Neuron (in vitro differentiated cells): Measurements from ENCODE around the gene WRNIP1.
"Not testable (repeated sequence)": the region's sequence is repeated elsewhere in the genome, so short reads cannot be mapped to it uniquely, and the experiment has no call there.

Experiments
- H2AFZ ChIP-seq: one replicate; pipeline ENCODE4 v1.6.1; 2013; ENCODE audit warnings: low read depth, mild to moderate bottlenecking, inconsistent platforms, low read length, moderate library complexity
- H3K27me3 ChIP-seq: one replicate; pipeline ENCODE4 v1.6.1; 2013; ENCODE audit warnings: low read length; ENCODE audit not compliant: insufficient read depth
- H3K36me3 ChIP-seq: one replicate; pipeline ENCODE4 v1.6.1; 2013; ENCODE audit warnings: low read length; ENCODE audit not compliant: insufficient read depth
- H3K4me1 ChIP-seq: one replicate; pipeline ENCODE4 v1.6.1; 2013; ENCODE audit warnings: low read length; ENCODE audit not compliant: insufficient read depth
- H3K4me3 ChIP-seq: 2 replicates; pipeline ENCODE4 v1.5.1; 2013; ENCODE audit warnings: mild to moderate bottlenecking, low read length, moderate library complexity
- H3K9me3 ChIP-seq: one replicate; pipeline ENCODE4 v1.6.1; 2013; ENCODE audit warnings: low read length

WRNIP1 gene

DNA sequence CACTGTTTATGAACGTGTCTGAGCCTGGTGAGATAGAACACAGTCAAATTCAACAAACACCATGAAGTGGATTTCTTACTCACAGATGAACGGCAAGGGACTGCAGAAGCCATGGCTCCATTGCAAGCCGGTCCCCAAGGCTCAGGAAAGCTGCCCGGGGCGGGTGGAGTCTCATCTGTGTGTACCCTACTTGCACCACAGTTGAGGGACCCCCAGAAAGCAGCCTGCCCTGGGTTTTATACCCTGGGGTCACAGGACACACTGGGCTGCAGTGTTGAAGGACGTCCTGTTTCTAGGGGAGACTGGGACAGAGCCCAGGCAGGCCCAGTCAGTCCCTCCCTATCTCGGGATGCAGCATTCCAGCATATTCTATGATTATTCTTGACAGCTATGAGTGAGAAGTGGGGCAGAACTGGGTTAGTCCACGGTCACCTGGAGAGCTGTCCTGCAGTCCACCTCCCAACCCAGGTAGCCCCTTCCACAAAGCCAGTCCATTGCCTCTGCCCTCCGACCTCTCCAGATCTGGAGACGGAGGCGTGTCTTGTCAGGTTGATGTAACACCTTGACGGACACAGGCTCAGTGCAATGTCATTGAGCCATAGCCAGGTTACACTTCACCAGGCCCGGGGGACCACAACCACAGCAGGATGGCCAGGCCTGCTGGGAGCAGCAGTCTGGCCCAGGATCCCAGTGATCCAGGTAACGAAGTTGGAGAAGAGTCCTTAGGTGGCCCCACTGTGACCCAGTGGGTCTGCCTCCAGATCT is 35.5 kb downstream of the WRNIP1 start:
- no peak overlapping the region for H2AFZ ChIP-seq
- no peaks in the 10 kb centered on the region for H3K9me3 ChIP-seq
- H3K36me3 ChIP-seq = no peaks in the 10 kb centered on the region
- H3K4me3 ChIP-seq = no peak overlapping the region
- H3K4me1 ChIP-seq = no peaks in the 10 kb centered on the region
- H3K27me3 ChIP-seq = no peaks in the 10 kb centered on the region

GRCh38 chr6:2801687-2802086 is 36.5 kb downstream of the WRNIP1 start:
- H3K4me1 ChIP-seq, H2AFZ ChIP-seq, H3K36me3 ChIP-seq, H3K27me3 ChIP-seq, H3K9me3 ChIP-seq, H3K4me3 ChIP-seq: not testable (repeated sequence)

DNA sequence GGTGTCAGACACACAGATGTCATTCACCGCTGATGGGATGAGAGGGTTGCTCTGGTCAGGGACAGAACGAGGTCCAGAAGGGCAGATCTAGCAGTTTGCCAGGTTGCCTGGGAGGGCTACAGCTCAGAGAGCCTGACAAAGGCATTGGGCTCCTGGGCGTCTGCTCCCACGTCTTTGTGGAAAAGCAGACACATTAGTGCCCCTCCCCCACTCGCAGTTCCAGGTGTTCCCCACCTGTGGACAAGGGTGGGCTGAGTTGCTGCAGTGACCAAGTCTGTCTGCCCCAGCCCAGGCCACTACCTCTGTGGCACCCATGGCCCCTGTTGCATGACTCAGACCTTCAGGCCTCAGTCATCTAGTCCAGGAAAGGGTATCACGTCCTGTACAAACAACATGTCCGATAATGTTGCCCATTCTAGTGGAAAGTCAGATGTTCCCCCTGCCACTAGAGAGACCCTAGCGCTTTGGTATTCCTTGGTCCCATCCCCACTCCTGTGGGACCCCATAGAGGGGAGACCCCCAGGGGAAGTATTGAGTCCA is 37.4 kb downstream of the WRNIP1 start:
- Histone ChIP-seq H3K9me3 (no peaks in the 10 kb centered on the region), H3K27me3 (no peaks in the 10 kb centered on the region), H3K4me1 (no peaks in the 10 kb centered on the region)

GRCh38 chr6:2803731-2804429 is 38.7 kb downstream of the WRNIP1 start:
- no peaks in the 10 kb centered on the region for H3K27me3 ChIP-seq
- H3K36me3 ChIP-seq = no peaks in the 10 kb centered on the region
- peaks cover under 1% of the 10 kb centered on the region for H3K4me1 ChIP-seq
- no peaks in the 10 kb centered on the region for H3K9me3 ChIP-seq
- H3K4me3 ChIP-seq = no peak overlapping the region
- H2AFZ ChIP-seq = no peak overlapping the region

More for the DNA sequence above, 37.4 kb downstream of the WRNIP1 start:
- no peaks in the 10 kb centered on the region for H3K36me3 ChIP-seq
- no peak overlapping the region for H3K4me3 ChIP-seq
- H2AFZ ChIP-seq = no peak overlapping the region

GRCh38 chr6:2804516-2804915 is 39.3 kb downstream of the WRNIP1 start:
- Histone ChIP-seq H3K36me3 (no peaks in the 10 kb centered on the region), H3K9me3 (no peaks in the 10 kb centered on the region), H3K27me3 (no peaks in the 10 kb centered on the region), H2AFZ (no peak overlapping the region), H3K4me3 (no peak overlapping the region), H3K4me1 (peaks cover 3% of the 10 kb centered on the region)

DNA sequence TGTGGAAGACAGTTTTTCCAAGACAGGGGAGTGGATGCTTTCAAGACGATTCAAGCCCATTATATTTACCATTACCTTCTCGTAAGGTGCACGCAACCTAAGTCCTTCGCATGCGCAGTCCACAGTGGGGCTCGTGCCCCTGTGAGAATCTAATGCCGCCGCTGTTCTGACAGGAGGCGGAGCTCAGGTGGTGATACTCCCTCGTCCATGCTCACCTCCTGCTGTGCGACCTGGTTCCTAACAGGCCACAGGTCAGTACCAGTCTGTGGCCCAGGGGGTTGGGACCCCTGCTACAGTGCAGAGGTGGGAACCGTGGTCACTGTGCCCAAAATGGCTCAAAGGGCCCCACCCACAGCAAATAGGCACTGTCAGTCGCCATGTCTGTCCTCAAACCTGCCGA is 39.8 kb downstream of the WRNIP1 start:
- peaks cover 3% of the 10 kb centered on the region for H3K4me1 ChIP-seq
- no peak overlapping the region for H2AFZ ChIP-seq
- H3K36me3 ChIP-seq = no peaks in the 10 kb centered on the region
- no peaks in the 10 kb centered on the region for H3K27me3 ChIP-seq
- H3K4me3 ChIP-seq = no peak overlapping the region
- H3K9me3 ChIP-seq = no peaks in the 10 kb centered on the region

DNA sequence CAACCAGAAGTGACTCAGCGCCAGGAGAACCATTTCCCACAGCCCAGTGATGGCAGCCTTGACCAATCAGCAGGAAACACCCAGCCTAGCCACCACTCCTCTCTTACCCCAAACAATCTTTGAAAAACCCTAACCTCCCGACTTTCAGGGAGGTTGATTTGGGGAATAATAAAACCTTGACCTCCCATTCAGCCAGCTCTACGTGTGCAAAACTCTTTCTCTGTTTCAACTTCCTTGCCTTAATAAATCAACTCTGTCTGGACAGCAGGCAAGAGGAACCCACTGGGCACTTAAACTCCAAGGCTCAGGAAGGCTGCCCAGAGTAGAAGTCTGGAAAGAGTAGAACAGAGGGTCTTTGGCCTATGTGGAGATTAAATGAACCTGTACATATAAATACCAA is 41.5 kb downstream of the WRNIP1 start:
- H3K27me3 ChIP-seq = no peaks in the 10 kb centered on the region
- peaks cover 3% of the 10 kb centered on the region for H3K4me1 ChIP-seq
- no peak overlapping the region for H3K4me3 ChIP-seq
- H2AFZ ChIP-seq = no peak overlapping the region
- H3K36me3 ChIP-seq = no peaks in the 10 kb centered on the region
- H3K9me3 ChIP-seq = no peaks in the 10 kb centered on the region

DNA sequence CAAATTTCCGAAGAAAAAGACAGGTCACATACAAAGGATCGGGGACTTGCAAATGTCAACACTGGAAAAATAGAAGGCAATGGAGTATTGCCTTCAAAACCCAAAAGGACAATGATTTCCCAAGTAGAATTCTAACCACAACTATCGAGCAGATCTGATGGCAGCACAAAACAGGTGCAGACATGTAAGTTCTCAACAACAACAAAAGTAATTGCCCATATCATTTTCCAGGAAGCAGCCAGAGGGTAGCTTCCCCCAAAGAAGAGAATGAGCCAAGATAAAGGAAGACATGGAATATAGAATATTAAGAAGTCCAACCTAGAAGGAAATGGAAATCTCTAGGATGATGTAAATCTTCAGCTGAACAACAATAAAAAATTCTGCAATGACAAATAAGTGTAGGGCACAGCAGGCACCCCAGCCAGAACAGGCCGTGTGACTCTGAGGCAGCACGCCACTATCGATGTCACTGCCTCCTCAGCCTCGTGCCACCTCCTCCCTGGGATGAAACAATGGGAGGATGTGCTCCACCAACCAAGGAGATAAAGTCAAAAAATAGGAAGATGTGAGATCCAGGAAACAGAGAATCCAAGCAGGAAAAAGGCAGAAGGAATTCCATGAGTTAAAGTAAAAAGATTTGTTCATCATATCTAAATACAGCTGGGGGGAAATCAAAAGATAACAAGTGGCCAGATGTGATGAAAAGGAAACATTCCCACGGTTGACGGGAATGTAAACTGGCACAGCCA is 42.3 kb downstream of the WRNIP1 start:
- Histone ChIP-seq H3K9me3 (no peaks in the 10 kb centered on the region), H3K27me3 (no peaks in the 10 kb centered on the region), H3K4me3 (no peak overlapping the region), H3K36me3 (no peaks in the 10 kb centered on the region), H2AFZ (no peak overlapping the region), H3K4me1 (peaks cover 3% of the 10 kb centered on the region)

DNA sequence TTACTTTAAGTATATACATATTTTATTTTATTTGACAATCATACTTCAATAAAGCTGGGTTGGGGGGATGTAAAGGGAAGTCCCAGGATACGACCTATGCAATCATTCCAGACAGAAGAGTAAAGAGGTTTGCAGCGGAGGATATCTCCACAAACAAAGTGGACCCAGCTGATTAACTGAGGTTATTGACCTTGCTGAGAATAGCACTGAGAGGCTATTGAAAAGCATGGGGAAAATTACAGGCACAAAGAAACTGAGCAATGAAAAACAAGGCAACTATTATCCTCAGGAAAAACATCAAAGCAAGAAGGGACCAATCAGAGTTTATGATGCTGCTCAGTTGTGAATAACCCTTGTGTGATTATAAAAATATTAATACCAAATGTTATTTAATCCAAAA is 43.8 kb downstream of the WRNIP1 start:
- no peaks in the 10 kb centered on the region for H3K9me3 ChIP-seq
- H3K36me3 ChIP-seq = no peaks in the 10 kb centered on the region
- no peak overlapping the region for H2AFZ ChIP-seq
- H3K27me3 ChIP-seq = no peaks in the 10 kb centered on the region
- no peak overlapping the region for H3K4me3 ChIP-seq
- H3K4me1 ChIP-seq = peaks cover 3% of the 10 kb centered on the region

- Histone ChIP-seq H3K4me1 (peaks cover 3% of the 10 kb centered on the region), H3K27me3 (no peaks in the 10 kb centered on the region), H3K4me3 (no peak overlapping the region), H3K9me3 (no peaks in the 10 kb centered on the region), H3K36me3 (no peaks in the 10 kb centered on the region), H2AFZ (no peak overlapping the region)
Observed at GRCh38 chr6:2810092-2810671, 45.0 kb downstream of the WRNIP1 start.

GRCh38 chr6:2812695-2813094 is 47.5 kb downstream of the WRNIP1 start:
- H3K9me3 ChIP-seq = peaks cover 2% of the 10 kb centered on the region
- no peaks in the 10 kb centered on the region for H3K36me3 ChIP-seq
- no peak overlapping the region for H2AFZ ChIP-seq
- H3K27me3 ChIP-seq = no peaks in the 10 kb centered on the region
- no peak overlapping the region for H3K4me3 ChIP-seq
- H3K4me1 ChIP-seq = peaks cover 3% of the 10 kb centered on the region

DNA sequence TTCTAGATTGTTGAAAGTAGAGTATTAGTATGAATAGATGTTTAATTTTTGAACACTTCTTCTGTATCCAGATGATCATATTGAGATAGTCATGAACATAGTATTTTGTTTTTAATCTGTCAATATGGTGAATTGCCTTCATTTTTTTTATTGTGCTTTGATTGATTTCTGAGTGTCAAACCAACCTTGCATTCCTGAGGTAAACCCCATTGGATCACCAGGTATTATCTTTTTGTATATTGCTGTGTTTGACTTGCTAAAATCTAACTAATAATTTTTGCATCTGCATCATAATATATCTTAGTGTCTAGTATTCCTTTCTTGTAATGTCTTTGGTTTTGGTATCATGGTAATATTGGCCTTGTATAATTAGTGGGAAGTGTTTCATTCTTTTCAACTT is 51.0 kb downstream of the WRNIP1 start:
- H3K27me3 ChIP-seq = no peaks in the 10 kb centered on the region
- H3K4me3 ChIP-seq = no peak overlapping the region
- peaks cover 9% of the 10 kb centered on the region for H3K4me1 ChIP-seq
- no peaks in the 10 kb centered on the region for H3K36me3 ChIP-seq
- H2AFZ ChIP-seq = no peak overlapping the region
- H3K9me3 ChIP-seq = peaks cover 2% of the 10 kb centered on the region
